Astrocyte of the spinal cord (primary cell): ENCODE data around the gene DHRS12.
"Not testable (repeated sequence)": the region's sequence is repeated elsewhere in the genome, so short reads cannot be mapped to it uniquely, and the experiment has no call there.

Experiments used
- DNase-seq: peaks from one replicate; pipeline ENCODE4 v3.0.0; 2011; ENCODE audit warnings: low read depth, low spot score
- H3K4me3 ChIP-seq: 2 replicates; pipeline ENCODE4 v1.5.1; 2011; ENCODE audit warnings: low read depth, mild to moderate bottlenecking, low read length, moderate library complexity
- in situ Hi-C: cut with HindIII; loops from 2 replicates; pipeline ENCODE4 v1.10.0; 2017; ENCODE audit warnings: low sequenced_read_pairs
- TF ChIP-seq, protein P1 (sequence below): IDR thresholded peaks from 2 replicates; pipeline ENCODE4 v1.5.1; 2012; ENCODE audit warnings: low read depth, mild to moderate bottlenecking, low read length, inconsistent platforms

The DHRS12 gene

DNA sequence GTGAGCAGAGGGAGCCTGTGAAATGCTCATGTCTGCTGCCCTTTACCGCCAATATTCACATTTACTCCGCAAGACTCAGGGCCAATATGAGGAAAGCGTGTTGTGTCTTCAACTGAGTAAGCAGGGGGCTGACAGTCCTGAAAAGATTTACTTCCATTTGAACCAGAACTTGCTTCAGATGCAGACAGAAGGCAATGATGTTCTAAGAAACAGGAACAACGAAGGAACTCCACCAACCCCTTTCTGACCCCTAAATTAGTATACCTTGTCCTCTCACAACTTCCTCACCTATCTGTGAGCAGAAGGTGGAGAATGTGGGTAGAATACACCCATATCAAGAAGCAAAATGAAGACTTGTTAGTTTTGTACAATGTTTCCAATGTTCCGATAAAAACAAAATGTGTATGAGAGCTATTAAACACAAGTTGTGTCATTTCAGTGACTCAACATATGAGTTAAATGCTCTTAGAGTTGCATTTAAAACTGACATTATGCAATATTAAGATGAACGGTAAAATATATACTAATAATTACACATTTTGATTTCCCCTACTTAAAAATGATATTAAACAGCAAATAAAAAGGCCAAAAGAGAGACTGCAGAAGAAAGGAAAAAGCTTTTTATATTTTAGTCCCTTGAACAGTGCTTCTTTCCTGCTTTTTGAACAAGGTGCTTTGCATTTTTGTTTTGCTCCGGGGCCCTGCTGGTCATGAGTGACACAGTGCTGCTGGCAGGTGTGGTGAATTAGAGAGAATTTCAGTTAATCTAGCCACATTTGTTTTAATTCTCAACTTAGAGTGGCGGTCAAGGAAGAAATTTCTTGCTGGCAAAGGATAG, 25.0 kb upstream of the DHRS12 start:
- no peak for DNase-seq
- H3K4me3 ChIP-seq: no peak overlapping the region
- TF ChIP-seq, protein P1, sequence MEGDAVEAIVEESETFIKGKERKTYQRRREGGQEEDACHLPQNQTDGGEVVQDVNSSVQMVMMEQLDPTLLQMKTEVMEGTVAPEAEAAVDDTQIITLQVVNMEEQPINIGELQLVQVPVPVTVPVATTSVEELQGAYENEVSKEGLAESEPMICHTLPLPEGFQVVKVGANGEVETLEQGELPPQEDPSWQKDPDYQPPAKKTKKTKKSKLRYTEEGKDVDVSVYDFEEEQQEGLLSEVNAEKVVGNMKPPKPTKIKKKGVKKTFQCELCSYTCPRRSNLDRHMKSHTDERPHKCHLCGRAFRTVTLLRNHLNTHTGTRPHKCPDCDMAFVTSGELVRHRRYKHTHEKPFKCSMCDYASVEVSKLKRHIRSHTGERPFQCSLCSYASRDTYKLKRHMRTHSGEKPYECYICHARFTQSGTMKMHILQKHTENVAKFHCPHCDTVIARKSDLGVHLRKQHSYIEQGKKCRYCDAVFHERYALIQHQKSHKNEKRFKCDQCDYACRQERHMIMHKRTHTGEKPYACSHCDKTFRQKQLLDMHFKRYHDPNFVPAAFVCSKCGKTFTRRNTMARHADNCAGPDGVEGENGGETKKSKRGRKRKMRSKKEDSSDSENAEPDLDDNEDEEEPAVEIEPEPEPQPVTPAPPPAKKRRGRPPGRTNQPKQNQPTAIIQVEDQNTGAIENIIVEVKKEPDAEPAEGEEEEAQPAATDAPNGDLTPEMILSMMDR: no peak
- in situ Hi-C loops: no loop called here

DNA sequence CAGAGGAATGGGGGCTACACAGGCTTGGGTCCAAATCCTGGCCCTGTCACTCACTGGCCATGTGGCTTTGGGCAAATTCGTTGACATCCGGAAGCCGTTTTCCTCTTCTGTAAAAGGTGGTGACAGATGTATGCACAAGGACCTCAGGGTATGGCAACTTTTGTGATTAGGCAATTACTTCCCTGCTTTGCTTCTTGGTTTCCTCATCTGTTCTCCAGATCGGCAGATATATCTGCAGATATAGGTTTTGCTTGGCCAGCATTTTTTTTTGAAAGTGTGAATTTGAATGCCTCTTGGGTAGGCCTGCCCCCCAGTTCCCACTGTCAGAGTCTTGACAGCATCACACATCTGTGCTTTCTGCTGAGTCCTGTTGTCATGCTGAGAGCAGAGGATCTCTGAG, 23.3 kb upstream of the DHRS12 start:
- in situ Hi-C loops: no loop called here
- DNase-seq: no peak
- no peak overlapping the region for H3K4me3 ChIP-seq
- TF ChIP-seq, protein P1: no peak

DNA sequence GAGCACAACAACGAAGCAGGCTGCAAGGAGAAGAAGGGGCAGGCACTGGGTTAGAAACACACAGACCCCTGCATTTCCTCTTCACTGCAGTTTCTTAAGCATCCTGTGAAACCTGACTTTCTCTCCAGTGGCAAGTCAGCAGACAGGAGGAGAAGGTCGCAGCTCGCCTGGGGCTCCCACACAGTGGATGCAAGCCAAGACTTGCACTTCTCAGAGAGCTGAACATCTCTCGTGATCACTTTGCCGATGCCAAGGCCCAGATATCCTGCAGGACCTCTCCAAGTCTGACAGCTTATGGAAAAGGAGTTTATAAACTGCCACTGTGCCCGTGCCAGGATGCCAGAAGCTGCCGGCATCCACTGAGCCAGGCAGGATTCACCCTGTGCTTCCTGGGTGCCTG, 22.6 kb upstream of the DHRS12 start:
- no peak for DNase-seq
- no peak overlapping the region for H3K4me3 ChIP-seq
- in situ Hi-C loops: no loop called here
- TF ChIP-seq, protein P1: no peak

DNA sequence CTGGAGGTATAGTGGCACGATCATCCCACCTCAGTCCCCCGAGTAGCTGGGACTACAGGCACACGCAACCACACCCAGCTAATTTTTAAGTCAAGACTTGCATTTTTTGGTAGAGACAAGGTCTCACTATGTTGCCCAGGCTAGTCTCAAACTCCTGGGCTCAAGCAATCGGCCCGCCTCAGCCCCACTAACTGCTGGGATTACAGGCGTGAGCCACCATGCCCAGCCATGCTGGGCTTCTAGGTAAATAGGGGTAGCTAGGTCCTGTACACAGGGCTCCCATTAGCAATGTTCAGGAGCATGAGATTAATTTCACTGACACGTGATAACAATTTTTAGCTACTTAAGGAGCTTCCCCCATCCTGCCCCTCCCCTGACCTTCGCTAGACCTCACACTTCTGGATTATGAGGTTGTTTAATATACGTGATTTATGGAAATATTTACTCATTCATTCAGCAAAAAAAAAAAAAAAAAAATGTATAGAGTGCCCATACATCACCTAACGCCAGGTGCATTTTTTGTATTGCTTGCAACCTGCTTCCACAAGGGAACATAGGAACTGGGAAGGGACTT, 21.8 kb upstream of the DHRS12 start:
- in situ Hi-C loops: no loop called here
- TF ChIP-seq, protein P1: no peak
- no peak for DNase-seq
- no peak overlapping the region for H3K4me3 ChIP-seq

DNA sequence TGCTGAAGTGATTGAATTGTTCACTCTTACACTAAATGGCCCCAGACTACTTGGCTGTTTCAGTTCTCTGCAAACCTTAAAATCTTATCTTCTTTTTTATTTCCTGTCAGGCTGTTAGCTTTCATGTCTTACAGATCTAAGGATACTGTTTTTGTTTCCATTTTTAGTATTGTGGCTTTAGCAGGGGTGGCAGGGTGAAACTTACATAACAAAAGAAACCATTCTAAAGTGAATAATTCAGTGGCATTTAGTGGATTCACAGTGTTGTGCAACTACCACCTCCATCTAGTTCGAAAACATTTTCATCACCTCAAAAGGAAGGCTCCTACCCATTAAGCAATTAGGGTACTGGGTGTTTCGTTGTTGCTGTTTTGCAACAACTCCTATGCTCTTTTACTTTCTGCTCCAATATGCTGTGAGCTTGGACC, 21.2 kb upstream of the DHRS12 start:
- no peak overlapping the region for H3K4me3 ChIP-seq
- no peak for DNase-seq
- in situ Hi-C loops: no loop called here
- TF ChIP-seq, protein P1: no peak

DNA sequence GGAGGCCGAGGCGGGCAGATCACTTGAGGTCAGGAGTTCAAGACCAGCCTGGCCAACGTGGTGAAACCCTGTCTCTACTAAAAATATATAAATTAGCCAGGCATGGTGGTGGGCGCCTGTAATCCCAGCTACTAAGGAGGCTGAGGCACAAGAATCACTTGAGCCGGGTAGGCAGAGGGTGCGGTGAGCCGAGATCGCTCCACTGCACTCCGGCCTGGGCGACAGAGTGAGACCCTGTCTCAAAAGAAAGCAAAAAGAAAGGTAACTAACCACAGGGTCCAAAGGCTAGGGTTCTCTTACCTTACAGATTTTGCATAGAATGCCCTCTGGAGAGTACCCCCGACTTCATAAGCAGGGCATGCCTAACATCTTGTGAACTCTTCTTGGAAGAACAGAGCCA, 20.7 kb upstream of the DHRS12 start:
- in situ Hi-C loops: not testable (repeated sequence)

DNA sequence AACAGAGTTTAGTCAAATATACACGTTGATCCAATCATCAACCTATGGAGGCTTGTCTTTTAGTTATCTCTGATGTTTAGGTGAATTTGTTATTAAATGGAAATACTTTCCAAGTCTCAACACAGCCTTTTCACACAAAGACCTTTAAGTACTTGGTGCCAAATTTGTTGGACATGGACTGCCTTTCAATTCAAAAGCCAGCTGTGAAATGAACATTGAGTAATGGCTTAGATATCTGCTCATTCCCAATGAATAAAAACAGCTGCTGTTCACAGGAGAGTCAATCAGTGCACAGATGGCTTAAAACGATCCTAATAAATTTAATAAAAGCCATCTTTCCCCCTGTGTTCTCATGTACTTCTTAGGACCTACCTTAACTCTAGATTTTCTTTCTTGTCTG, 19.9 kb upstream of the DHRS12 start:
- TF ChIP-seq, protein P1: no peak
- in situ Hi-C loops: no loop called here
- DNase-seq: no peak
- H3K4me3 ChIP-seq: no peak overlapping the region

More for the DNA sequence above, 20.7 kb upstream of the DHRS12 start:
- H3K4me3 ChIP-seq, DNase-seq: not testable (repeated sequence)
